GM18951 (cell line): Measurements from ENCODE around the gene RIC3.

ENCODE experiments used
- POLR2A ChIP-seq: IDR thresholded peaks from 4 replicates; pipeline ENCODE4 v1.6.1; 2011; ENCODE audit warnings: mild to moderate bottlenecking; ENCODE audit not compliant: insufficient read length, insufficient read depth; ENCODE audit errors: extremely low read depth
- in situ Hi-C: fragments of 300-500 bp; cut with MboI; formaldehyde crosslinking; loops from one replicate; pipeline ENCODE4 v1.12.0; 2022; ENCODE audit warnings: low sequenced_read_pairs, mixed read lengths, inconsistent platforms; ENCODE audit not compliant: unreplicated experiment

Gene RIC3

DNA sequence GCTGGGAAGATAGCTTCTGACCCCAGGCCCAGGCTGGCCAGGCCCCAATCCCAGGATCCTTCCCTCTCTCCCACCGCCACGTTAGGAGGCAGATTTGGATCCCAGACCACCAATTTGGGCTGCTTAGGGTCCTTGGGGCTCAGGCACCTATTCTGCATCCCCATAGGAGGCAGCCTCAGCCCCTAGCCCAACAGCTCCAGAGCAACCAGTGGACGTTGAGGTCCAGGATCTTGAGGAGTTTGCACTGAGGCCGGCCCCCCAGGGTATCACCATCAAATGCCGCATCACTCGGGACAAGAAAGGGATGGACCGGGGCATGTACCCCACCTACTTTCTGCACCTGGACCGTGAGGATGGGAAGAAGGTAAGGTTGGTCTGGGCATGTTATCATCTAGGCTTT, 71.8 kb downstream of the RIC3 start:
- TF ChIP-seq POLR2A = no peak
- in situ Hi-C loops = loop anchor here (10.0 kb wide), 1 partner anchor 92 kb away; no protein-coding TSS in a partner anchor

DNA sequence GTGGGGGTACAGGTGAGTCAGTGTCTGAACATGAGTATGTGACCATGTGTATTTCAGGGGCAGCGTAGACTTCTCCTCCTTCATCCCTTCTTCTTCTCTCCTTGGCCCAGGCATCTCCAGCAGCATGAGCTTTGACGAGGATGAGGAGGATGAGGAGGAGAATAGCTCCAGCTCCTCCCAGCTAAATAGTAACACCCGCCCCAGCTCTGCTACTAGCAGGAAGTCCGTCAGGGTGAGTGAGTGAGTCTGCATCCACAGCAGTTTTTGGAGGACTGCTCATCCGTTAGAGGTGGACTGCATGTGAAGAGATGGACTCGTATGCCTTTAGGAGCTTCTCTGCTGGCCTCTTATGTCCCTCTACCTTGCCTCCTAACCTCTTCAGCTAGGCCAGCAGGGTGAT, 72.2 kb downstream of the RIC3 start:
- no peak for TF ChIP-seq POLR2A
- in situ Hi-C loops = loop anchor here (10.0 kb wide), 1 partner anchor 92 kb away; no protein-coding TSS in a partner anchor

- in situ Hi-C loops = loop anchor here (10.0 kb wide), 1 partner anchor 91 kb away; no protein-coding TSS in a partner anchor
- TF ChIP-seq POLR2A = no peak
Measured at GRCh38 chr11:8095806-8096522, 72.9 kb downstream of the RIC3 start.

GRCh38 chr11:8095371-8095770, 73.5 kb downstream of the RIC3 start:
- in situ Hi-C loops = loop anchor here (10.0 kb wide), 1 partner anchor 91 kb away; no protein-coding TSS in a partner anchor

GRCh38 chr11:8094656-8095055, 74.2 kb downstream of the RIC3 start:
- TF ChIP-seq POLR2A = no peak
- in situ Hi-C loops = loop anchor here (10.0 kb wide), 1 partner anchor 90 kb away; no protein-coding TSS in a partner anchor

More at GRCh38 chr11:8095371-8095770, 73.5 kb downstream of the RIC3 start:
- TF ChIP-seq POLR2A = no peak

GRCh38 chr11:8093931-8094575, 74.8 kb downstream of the RIC3 start:
- no peak for TF ChIP-seq POLR2A
- in situ Hi-C loops = loop anchor here (10.0 kb wide), 1 partner anchor 89 kb away; no protein-coding TSS in a partner anchor

GRCh38 chr11:8092587-8093424, 76.0 kb downstream of the RIC3 start:
- in situ Hi-C loops = loop anchor here (10.0 kb wide), 1 partner anchor 88 kb away; no protein-coding TSS in a partner anchor
- no peak for TF ChIP-seq POLR2A

DNA sequence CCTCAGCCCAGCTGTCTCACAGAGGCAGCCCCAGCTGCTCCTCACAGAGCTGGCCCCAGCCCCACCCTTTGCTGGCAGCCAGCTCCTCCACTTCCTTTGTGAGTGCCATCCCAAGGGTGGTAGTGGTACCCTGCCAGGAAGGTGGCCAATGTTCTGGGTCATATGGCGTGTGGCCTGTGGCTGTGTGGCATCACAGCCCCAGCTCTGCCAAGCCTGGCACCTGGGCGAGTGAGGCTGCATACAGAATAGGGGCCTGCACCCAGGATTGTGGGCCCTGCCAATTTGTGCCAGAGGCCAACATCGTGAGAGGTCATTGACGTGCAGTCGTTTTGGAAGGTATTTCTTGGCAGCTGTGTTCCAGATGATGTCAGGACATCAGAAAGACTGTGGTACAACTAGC, 77.1 kb downstream of the RIC3 start:
- no peak for TF ChIP-seq POLR2A
- in situ Hi-C loops = loop anchor here (10.0 kb wide), 1 partner anchor 87 kb away; no protein-coding TSS in a partner anchor

- TF ChIP-seq POLR2A = no peak
- in situ Hi-C loops = loop anchor here (10.0 kb wide), 1 partner anchor 86 kb away; no protein-coding TSS in a partner anchor
Measured at GRCh38 chr11:8090756-8091155, 78.1 kb downstream of the RIC3 start.

- in situ Hi-C loops = loop anchor here (10.0 kb wide), 1 partner anchor 85 kb away; no protein-coding TSS in a partner anchor
- no peak for TF ChIP-seq POLR2A
Measured at GRCh38 chr11:8089791-8090510, 78.9 kb downstream of the RIC3 start.

GRCh38 chr11:8087756-8088155, 81.1 kb downstream of the RIC3 start:
- in situ Hi-C loops = no loop called here

GRCh38 chr11:8087185-8087584, 81.6 kb downstream of the RIC3 start:
- in situ Hi-C loops = no loop called here
- no peak for TF ChIP-seq POLR2A

More at GRCh38 chr11:8087756-8088155, 81.1 kb downstream of the RIC3 start:
- no peak for TF ChIP-seq POLR2A

- TF ChIP-seq POLR2A = no peak
- in situ Hi-C loops = no loop called here
Measured at GRCh38 chr11:8086571-8086970, 82.3 kb downstream of the RIC3 start.
